GM12873 (cell line): ENCODE measurements around the gene SLC25A53.

ENCODE experiments used
- CTCF ChIP-seq: IDR thresholded peaks from 2 replicates; pipeline ENCODE4 v1.5.1; 2012; ENCODE audit warnings: low read depth, mild to moderate bottlenecking, moderate library complexity, low read length, control low read depth; ENCODE audit not compliant: insufficient read depth; ENCODE audit errors: missing control alignments

The SLC25A53 gene

GRCh38 chrX:104151037-104151436 is 5.8 kb downstream of the SLC25A53 start:
- no peak for TF ChIP-seq CTCF

GRCh38 chrX:104141087-104141760 is 15.6 kb downstream of the SLC25A53 start:
- no peak for TF ChIP-seq CTCF

- no peak for TF ChIP-seq CTCF
Measured at GRCh38 chrX:104137496-104137895, 19.3 kb downstream of the SLC25A53 start.

- TF ChIP-seq CTCF = peak; percentile 85
Measured at GRCh38 chrX:104136241-104137019, 20.4 kb downstream of the SLC25A53 start.

GRCh38 chrX:104135677-104136076 is 21.1 kb downstream of the SLC25A53 start:
- TF ChIP-seq CTCF = no peak

- no peak for TF ChIP-seq CTCF
Measured at GRCh38 chrX:104134583-104135261, 22.1 kb downstream of the SLC25A53 start.

- TF ChIP-seq CTCF = no peak
Measured at GRCh38 chrX:104130808-104131207, 26.0 kb downstream of the SLC25A53 start.
